GM12873 (cell line): ENCODE measurements around the gene ENOX1.

ENCODE experiments used
- TF ChIP-seq, protein P1 (sequence below): IDR thresholded peaks from 2 replicates; pipeline ENCODE4 v1.5.1; 2012; ENCODE audit warnings: low read depth, mild to moderate bottlenecking, moderate library complexity, low read length, control low read depth; ENCODE audit not compliant: insufficient read depth; ENCODE audit errors: missing control alignments

ENOX1 gene

DNA sequence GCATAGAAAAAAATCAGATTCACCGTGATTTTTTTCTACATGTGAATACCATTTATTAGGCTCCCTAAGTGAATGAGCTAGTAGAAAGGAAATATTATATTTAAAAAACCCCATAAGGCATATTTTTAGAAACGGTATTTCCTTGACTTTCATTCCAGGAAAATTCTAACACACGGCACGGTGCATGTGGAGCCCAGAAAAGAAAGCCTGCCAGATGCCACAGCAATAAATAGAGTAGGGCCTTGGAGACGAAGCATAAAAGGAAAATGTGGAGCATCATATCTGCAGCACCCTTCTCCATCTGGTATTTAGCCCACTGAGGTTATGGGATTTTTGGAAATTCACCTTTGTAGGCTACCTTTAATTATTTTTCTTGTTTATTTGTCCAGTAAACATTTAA lies 314.4 kb downstream of the ENOX1 start:
- TF ChIP-seq, protein P1, sequence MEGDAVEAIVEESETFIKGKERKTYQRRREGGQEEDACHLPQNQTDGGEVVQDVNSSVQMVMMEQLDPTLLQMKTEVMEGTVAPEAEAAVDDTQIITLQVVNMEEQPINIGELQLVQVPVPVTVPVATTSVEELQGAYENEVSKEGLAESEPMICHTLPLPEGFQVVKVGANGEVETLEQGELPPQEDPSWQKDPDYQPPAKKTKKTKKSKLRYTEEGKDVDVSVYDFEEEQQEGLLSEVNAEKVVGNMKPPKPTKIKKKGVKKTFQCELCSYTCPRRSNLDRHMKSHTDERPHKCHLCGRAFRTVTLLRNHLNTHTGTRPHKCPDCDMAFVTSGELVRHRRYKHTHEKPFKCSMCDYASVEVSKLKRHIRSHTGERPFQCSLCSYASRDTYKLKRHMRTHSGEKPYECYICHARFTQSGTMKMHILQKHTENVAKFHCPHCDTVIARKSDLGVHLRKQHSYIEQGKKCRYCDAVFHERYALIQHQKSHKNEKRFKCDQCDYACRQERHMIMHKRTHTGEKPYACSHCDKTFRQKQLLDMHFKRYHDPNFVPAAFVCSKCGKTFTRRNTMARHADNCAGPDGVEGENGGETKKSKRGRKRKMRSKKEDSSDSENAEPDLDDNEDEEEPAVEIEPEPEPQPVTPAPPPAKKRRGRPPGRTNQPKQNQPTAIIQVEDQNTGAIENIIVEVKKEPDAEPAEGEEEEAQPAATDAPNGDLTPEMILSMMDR: no peak

GRCh38 chr13:43470610-43471009 lies 316.2 kb downstream of the ENOX1 start:
- TF ChIP-seq, protein P1: no peak

GRCh38 chr13:43469791-43470190 lies 317.0 kb downstream of the ENOX1 start:
- TF ChIP-seq, protein P1: no peak

DNA sequence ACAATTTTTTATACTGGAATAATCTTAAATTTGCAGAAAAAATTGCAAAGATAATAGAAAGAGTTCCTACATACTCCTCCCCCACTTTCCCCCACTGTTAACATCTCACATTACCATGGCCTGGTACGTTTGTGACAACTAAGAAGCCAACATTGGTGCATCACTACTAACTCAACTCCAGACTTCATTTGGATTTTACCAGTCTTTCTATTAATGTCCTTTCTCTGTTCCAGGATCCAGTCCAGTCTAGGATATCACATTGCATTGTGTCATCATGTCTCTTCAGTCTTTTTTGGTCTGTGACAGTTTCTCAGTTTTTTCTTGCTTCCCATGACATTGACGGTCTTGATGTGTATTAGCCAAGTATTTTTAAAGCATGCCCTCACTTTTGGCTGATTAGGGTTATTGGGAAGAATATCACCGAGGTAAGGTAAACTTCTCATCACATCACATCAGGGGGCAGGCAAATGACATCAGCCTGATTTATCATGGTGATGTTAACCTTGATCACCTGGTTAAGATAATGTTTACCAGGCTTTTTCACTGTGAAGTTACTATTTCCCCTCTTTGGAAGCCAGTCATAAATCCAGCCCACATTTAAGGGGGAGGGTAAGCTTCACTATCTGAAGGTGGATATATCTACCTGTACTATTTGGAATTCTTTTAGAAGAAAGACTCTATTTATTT lies 322.1 kb downstream of the ENOX1 start:
- TF ChIP-seq, protein P1: no peak

DNA sequence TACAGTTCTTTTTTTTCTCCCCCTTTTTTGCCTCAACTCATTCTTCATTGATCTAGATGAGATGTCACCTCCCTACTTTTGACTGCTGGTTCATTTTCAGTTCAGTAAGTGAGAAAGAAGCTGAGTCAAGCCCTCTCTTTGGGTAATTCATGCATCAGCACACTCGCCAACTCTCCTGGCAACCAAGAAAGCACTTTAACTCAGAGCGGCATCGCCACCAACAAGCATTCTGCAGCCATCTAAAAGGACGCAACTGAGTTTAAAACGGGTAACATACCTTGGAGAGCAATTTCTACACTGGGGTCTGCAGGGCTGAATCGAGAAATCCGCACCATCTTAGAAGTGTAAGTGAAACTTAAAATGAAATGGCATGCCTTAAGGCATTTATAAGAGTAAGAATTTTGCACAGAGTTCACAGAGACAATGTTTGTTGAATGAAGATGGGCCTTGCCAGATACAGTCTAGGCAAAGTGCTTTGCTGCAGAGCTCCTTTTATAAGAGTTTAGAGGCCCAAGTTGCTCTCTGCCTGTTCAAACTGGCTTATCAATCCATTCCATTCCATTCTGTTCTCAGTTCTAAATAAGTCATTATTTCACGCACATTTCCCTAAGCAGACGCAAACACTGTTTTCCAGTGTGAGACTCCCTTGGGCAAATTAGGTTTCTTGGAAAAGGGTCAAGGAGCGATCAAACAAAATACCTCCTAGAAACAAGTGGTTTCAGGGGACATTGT lies 338.0 kb downstream of the ENOX1 start:
- TF ChIP-seq, protein P1: no peak

- TF ChIP-seq, protein P1: no peak
Observed at GRCh38 chr13:43446126-43446525, 340.6 kb downstream of the ENOX1 start.

DNA sequence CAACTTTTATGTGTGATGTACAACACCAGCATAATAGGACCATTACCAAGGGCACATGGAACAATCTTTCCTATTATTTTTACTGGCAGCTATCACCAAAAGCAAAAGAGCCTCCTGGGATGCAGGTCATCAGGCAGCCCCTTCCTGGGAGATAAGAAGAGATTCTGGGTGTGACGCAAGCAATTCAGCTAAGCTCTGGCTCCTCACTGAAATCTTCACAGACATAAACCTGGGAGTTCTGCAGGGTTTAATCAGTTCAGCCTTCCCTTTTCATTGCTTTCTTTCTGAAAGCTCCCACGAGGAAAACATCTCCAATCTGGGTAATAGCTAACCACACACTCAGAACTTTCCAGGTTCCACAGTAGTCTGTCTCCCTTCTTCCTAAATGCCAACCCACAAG lies 341.1 kb downstream of the ENOX1 start:
- TF ChIP-seq, protein P1: no peak
